GM10248 (cell line): ENCODE data around the gene CALML3.
"Not testable (repeated sequence)": the region's sequence is repeated elsewhere in the genome, so short reads cannot be mapped to it uniquely, and the experiment has no call there.

ENCODE experiments used
- CTCF ChIA-PET: fragments of 300-600 bp; sonication (Branson Sonifier 250); formaldehyde crosslinking; extraction: SDS; loops from one replicate; lab custom pipeline; 2021; ENCODE audit warnings: antibody characterized with exemption; lab: Yijun Ruan, JAX
- POLR2A ChIA-PET: fragments of 350-650 bp; sonication (Branson Sonifier 250); formaldehyde crosslinking; extraction: SDS; loops from one replicate; lab custom pipeline; 2020; ENCODE audit warnings: antibody characterized with exemption; lab: Yijun Ruan, JAX
- DNase-seq: peaks from one replicate; pipeline ENCODE4 v3.0.0; 2012; ENCODE audit errors: extremely low spot score
- TF ChIP-seq, protein P1 (sequence below): IDR thresholded peaks from 2 replicates; pipeline ENCODE4 v1.5.1; 2012; ENCODE audit warnings: mild to moderate bottlenecking, low read depth; ENCODE audit errors: extremely low read depth, missing control alignments, control extremely low read depth

CALML3 gene

DNA sequence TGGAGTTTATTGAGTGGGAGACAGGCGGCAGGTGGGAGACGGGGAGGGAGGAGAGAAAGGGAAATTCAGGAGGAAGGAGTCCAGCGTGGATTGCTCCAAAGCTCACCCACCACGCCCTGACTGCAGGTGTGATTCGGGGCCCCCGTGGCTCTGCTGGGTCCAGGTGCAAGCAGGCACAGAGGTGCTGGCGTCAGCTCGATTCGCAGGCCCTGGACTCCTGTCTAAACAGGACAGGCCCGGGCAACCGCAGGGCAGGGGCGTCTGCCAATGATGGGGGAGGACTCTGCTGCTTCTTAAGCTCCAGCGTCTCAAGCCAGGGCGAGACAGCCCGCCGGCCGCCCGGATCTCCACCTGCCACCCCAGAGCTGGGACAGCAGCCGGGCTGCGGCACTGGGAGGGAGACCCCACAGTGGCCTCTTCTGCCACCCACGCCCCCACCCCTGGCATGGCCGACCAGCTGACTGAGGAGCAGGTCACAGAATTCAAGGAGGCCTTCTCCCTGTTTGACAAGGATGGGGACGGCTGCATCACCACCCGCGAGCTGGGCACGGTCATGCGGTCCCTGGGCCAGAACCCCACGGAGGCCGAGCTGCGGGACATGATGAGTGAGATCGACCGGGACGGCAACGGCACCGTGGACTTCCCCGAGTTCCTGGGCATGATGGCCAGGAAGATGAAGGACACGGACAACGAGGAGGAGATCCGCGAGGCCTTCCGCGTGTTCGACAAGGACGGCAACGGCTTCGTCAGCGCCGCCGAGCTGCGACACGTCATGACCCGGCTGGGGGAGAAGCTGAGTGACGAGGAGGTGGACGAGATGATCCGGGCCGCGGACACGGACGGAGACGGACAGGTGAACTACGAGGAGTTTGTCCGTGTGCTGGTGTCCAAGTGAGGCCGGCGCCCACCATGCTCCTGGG lies at the start of gene CALML3:
Gene CALML3 (plus strand): TSS at position 321 of the 920 bp plus-strand sequence. CDS start 125 bp downstream, at position 446.
- TF ChIP-seq, protein P1, sequence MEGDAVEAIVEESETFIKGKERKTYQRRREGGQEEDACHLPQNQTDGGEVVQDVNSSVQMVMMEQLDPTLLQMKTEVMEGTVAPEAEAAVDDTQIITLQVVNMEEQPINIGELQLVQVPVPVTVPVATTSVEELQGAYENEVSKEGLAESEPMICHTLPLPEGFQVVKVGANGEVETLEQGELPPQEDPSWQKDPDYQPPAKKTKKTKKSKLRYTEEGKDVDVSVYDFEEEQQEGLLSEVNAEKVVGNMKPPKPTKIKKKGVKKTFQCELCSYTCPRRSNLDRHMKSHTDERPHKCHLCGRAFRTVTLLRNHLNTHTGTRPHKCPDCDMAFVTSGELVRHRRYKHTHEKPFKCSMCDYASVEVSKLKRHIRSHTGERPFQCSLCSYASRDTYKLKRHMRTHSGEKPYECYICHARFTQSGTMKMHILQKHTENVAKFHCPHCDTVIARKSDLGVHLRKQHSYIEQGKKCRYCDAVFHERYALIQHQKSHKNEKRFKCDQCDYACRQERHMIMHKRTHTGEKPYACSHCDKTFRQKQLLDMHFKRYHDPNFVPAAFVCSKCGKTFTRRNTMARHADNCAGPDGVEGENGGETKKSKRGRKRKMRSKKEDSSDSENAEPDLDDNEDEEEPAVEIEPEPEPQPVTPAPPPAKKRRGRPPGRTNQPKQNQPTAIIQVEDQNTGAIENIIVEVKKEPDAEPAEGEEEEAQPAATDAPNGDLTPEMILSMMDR: no peak
- ChIA-PET CTCF (interaction anchor here (1.2 kb wide), 1 partner anchor 105 kb away, joined by 4 read pairs; no protein-coding TSS in a partner anchor), POLR2A (no interaction called here)
- no peak for DNase-seq

DNA sequence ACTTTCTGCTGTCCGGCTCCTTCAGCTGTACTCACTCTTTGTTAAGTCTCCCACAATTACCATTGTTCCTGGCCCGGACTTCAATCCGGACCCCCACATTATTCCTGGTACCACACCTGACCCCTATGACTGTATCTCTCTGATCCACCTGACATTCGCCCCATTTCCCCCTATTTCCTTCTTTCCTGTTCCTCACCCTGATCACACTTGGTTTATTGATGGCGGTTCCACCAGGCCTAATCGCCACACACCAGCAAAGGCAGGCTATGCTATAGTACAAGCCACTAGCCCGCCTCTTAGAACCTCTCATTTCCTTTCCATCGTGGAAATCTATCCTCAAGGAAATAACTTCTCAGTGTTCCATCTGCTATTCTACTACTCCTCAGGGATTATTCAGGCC lies 49.7 kb upstream of the CALML3 start:
- DNase-seq, CTCF ChIA-PET, POLR2A ChIA-PET: not testable (repeated sequence)

DNA sequence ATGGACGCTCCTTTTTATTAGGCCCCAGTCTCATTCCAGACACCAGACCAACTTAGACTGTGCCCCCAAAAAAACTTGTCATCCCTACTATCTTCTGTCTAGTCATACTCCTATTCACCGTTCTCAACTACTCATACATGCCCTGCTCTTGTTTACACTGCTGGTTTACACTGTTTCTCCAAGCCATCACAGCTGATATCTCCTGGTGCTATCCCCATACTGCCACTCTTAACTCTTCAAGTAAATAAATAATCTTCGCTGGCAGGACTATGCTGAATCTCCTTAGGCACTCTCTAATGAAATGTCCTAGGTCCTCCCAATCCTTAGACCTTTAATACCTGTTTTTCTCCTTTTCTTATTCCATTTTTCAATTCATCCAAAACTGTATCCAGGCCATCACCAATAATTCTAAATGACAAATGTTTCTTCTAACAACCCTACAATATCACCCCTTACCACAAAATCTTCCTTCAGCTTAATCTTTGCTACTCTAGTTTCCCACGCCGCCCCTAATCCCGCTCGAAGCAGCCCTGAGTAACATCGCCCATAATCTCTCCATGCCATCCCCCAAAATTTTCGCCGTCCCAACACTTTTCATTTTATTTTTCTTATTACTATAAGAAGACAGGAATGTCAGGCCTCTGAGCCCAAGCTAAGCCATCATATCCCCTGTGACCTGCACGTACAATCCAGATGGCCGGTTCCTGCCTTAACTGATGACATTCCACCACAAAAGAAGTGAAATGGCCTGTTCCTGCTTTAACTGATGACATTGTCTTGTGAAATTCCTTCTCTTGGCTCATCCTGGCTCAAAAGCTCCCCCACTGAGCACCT lies 48.6 kb upstream of the CALML3 start:
- DNase-seq, POLR2A ChIA-PET, CTCF ChIA-PET: not testable (repeated sequence)

DNA sequence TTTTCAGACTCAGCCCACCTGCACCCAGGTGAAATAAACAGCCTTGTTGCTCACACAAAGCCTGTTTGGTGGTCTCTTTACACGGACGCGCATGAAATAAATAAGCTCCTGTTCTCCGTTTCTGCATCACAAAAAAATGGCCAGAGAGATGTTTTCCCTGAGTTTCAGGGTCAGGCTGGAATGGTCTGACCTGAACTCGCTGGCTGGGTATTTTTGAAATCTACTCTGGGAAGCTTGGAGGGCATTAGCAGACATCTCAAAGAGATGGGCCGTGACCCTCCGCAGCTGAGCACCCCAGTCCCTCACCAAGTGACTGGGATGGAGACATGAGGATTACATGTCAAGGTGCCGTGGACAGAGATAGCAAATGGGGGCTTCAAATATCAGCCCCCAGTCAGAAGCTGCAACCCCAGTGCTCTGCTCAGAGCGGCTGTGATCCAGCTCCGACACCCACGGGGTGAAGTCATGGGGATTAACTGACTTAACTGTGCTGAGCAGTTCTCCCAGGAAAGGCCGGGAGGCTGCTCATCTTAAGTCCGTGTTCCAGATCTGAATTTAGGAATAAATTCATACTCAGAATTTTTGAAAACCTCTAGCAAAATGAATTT lies 47.7 kb upstream of the CALML3 start:
- ChIA-PET POLR2A (no interaction called here), CTCF (interaction anchor here (0.9 to 1.6 kb wide), 2 partner anchors 35 to 43 kb away, joined by 3 to 4 read pairs; no protein-coding TSS in a partner anchor)
- TF ChIP-seq, protein P1: no peak
- no peak for DNase-seq

DNA sequence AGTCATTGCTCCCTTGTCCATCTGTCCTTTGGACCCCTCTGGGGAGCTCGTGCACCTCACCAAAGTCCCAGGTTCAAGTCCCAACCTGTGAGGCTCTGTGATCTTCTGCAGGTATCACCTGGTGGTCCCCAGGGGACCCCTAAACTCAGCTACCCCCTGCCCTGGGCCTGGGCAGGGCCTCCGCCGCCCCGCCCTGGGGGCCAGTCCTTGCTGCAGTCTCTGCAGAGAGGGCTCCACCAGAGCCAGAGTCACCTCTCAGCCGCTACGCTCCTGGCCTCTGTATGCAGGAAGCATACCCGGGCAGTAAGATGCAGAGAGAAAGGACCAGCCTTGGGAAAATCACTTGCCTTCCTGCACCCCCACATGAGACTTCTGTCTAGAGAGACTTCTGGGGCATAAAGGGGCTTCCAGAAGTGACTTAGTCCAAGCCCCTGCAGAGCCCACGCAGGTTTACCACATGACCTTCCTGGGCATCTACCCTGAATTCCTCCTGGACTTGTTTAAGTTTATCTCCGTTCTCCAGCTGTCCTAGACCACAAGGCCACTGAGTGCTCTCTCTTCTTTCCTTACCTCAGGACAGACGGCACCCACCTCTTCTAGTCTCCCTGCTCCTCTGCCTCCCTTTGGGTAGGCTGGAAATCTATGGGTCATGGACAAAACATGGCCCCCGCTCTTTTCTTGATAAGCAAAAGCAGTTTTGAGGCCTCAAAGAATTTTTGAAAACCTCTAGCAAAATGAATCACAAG lies 46.6 kb upstream of the CALML3 start:
- CTCF ChIA-PET: interaction anchor here (0.9 to 1.6 kb wide), 2 partner anchors 36 to 44 kb away, joined by 3 to 4 read pairs; no protein-coding TSS in a partner anchor
- TF ChIP-seq, protein P1: no peak
- POLR2A ChIA-PET: no interaction called here

DNA sequence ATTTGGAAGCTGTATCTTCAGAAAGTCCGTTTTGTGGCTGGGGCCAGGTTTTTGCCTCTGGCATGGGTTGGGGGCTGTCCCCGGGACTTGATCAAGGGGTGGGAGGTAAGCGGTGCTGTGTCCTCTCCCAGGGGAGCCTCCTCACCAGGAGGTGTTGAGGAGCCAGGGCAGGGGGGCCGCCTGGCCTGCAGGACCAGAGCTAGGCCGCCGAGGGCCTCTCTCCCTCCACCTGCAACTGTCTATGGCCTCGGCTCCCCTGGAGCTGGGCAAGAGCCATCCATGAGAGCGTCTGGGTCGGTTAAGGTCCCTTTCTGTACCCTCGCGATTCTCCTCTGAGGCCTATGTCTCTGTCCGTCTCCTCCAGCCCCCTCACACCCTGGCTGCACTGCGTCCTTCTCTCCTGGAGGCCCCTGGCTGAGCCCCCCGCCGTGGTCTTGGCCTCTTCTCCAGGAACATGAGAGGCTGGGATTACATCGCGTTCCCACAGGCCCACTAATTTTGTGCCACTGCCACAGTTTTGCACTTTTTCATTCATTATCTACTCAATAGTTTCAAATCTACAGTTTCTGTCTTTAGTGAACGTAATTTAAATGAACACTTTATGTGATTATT lies 46.0 kb upstream of the CALML3 start:
- DNase-seq: no peak
- ChIA-PET CTCF (interaction anchor here (0.8 to 1.6 kb wide), 4 partner anchors 10 to 116 kb away, joined by 3 to 5 read pairs (median 4); no protein-coding TSS in a partner anchor), POLR2A (no interaction called here)
- TF ChIP-seq, protein P1: no peak

More for the DNA sequence above, 46.6 kb upstream of the CALML3 start:
- no peak for DNase-seq
